Thoracic aorta (tissue), 2 donors: ENCODE data around the gene AUTS2. TPM values are rescaled to one million over a fixed set of nuclear protein-coding genes. Genes with fewer than 3 reads are reported as not detected.

ENCODE experiments used
- ATAC-seq: fragments of 150-250 bp; one replicate; pipeline ENCODE4 v1.8.0; 2017; ENCODE audit warnings: low read depth; ENCODE audit not compliant: insufficient number of reproducible peaks, low FRiP score
- DNase-seq: peaks from one replicate; pipeline ENCODE4 v3.0.0-alpha.2; 2020; ENCODE audit warnings: low spot score
- H3K27ac ChIP-seq, 2 donors: fragments of 200-600 bp; sonication (generic); 1 replicate in 1 of 2; 2 replicates in 1 of 2; pipeline ENCODE4 v1.5.1; 2016; ENCODE audit warnings: mild to moderate bottlenecking in 2 of 2, moderate library complexity in 2 of 2
- H3K27me3 ChIP-seq: fragments of 200-600 bp; sonication (generic); replicated peaks from 2 replicates; pipeline ENCODE4 v1.6.0; 2016; ENCODE audit warnings: mild to moderate bottlenecking; ENCODE audit not compliant: insufficient read depth
- H3K36me3 ChIP-seq: fragments of 200-600 bp; sonication (generic); one replicate; pipeline ENCODE4 v1.5.1; 2016
- H3K4me1 ChIP-seq, 2 donors: fragments of 200-600 bp; sonication (generic); 1 replicate in 1 of 2; 2 replicates in 1 of 2; pipeline versions ENCODE4 v1.5.1 to v1.6.0; 2016; ENCODE audit warnings: low read depth in 2 of 2, mild to moderate bottlenecking in 1 of 2; ENCODE audit not compliant: control insufficient read depth in 1 of 2
- H3K4me3 ChIP-seq: fragments of 200-600 bp; sonication (generic); 2 replicates; pipeline ENCODE4 v1.5.1; 2016; ENCODE audit warnings: mild to moderate bottlenecking
- H3K9me3 ChIP-seq: fragments of 200-600 bp; sonication (generic); 2 replicates; pipeline ENCODE4 v1.5.1; 2016
- CTCF ChIP-seq: fragments of 200-600 bp; sonication (generic); IDR thresholded peaks from one replicate; pipeline ENCODE4 v1.5.1; 2019; ENCODE audit warnings: antibody characterized with exemption
- total RNA-seq, 2 donors: library from RNA; depleted of rRNA; stranded (reverse); fragments of >200 nt; gene quantifications; one replicate each; pipeline versions ENCODE4 v1.1.0 to v1.2.3, GENCODE V29; 2016

Gene AUTS2
- total RNA-seq, 2 donors from 2014 or later: 49.4 to 101 TPM

GRCh38 chr7:69912846-69913245 is 314.6 kb downstream of the AUTS2 start:
- Histone ChIP-seq H3K4me3 (no peak overlapping the region), H3K9me3 (no peaks in the 10 kb centered on the region), H3K27me3 (no peaks in the 10 kb centered on the region), H3K4me1 (no peaks in the 10 kb centered on the region), H3K36me3 (no peaks in the 10 kb centered on the region), H3K27ac (no peak overlapping the region)
- ATAC-seq (no peak), DNase-seq (no peak)
- no peak for TF ChIP-seq CTCF

DNA sequence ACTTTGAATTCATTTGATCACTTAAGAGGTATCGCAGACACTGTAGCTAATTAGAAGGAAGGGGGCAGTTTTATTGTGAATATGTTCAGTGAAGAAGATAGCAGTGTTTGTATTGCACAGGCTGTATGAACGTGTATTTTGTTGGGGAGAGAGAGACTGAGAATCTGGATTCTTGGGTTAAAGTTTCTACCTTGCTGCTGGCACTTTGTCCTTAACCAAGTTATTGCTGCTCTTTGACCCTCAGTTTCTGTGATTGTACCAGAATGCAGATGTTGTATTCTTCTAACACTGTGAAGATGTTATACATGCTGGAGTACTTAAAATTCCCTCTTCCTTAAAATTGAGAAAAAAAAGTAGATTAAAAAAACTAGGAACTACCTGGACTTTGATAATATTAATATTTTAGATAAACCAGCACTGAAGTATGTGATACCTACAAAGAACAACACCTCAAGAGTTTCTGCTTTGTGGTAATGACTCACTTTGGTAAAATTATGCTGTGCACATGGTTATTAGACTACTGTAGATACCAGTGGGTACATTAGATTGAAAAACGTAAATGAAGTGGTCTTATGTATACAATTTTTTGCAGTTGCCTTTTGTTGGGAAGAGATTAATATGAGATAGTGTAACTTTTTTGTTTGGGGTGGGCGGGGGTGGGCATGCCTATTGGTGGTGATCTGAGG is 321.3 kb downstream of the AUTS2 start:
- Histone ChIP-seq H3K36me3 (no peaks in the 10 kb centered on the region), H3K4me3 (no peak overlapping the region), H3K27ac (no peak overlapping the region), H3K9me3 (no peaks in the 10 kb centered on the region), H3K4me1 (no peaks in the 10 kb centered on the region), H3K27me3 (no peaks in the 10 kb centered on the region)
- ATAC-seq: no peak
- no peak for DNase-seq
- TF ChIP-seq CTCF: no peak

DNA sequence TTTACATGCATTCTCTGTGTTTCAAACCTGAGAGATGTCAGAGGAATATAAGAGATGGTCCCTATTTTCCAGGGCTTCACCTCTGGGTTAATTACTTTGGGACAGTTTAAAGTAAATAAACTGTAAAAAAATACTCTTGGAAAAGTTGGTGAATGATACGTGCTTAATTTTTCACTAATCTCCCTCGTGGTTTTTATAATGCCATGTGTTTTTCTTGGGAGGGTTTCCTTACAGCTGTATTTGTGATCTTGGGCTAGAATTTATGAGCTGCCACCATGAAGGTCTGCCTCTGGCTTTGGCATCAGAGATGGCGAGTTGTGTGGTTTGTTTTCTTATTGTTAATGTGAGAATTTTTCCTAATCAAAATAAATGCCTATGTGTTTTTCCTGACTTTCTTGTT is 322.5 kb downstream of the AUTS2 start:
- DNase-seq: no peak
- Histone ChIP-seq H3K4me1 (no peaks in the 10 kb centered on the region), H3K9me3 (no peaks in the 10 kb centered on the region), H3K36me3 (no peaks in the 10 kb centered on the region), H3K4me3 (no peak overlapping the region), H3K27me3 (no peaks in the 10 kb centered on the region), H3K27ac (no peak overlapping the region)
- TF ChIP-seq CTCF: no peak
- no peak for ATAC-seq

- no peak for DNase-seq
- Histone ChIP-seq H3K4me1 (no peaks in the 10 kb centered on the region), H3K27me3 (no peaks in the 10 kb centered on the region), H3K9me3 (no peaks in the 10 kb centered on the region), H3K36me3 (no peaks in the 10 kb centered on the region), H3K27ac (no peak overlapping the region), H3K4me3 (no peak overlapping the region)
- TF ChIP-seq CTCF: no peak
- ATAC-seq: no peak
Measured at GRCh38 chr7:69922026-69922803, 323.9 kb downstream of the AUTS2 start.

- H3K4me1 ChIP-seq: no peaks in the 10 kb centered on the region
- H3K27ac ChIP-seq: no peak overlapping the region
- no peak for TF ChIP-seq CTCF
- no peaks in the 10 kb centered on the region for H3K9me3 ChIP-seq
- no peak for DNase-seq
- H3K4me3 ChIP-seq: no peak overlapping the region
- no peaks in the 10 kb centered on the region for H3K27me3 ChIP-seq
- H3K36me3 ChIP-seq: no peaks in the 10 kb centered on the region
- ATAC-seq: no peak
Measured at GRCh38 chr7:69927461-69927860, 329.2 kb downstream of the AUTS2 start.
